Neural cell (in vitro differentiated cells): ENCODE data around the gene IFNK. TPM values are rescaled to one million over a fixed set of nuclear protein-coding genes. Genes with fewer than 3 reads are reported as not detected.

ENCODE experiments used
- H2AFZ ChIP-seq: fragments of 200-600, 300-800 bp; sonication (generic), shearing (Covaris generic); 2 replicates; pipeline ENCODE4 v1.6.0; 2014; ENCODE audit warnings: low read depth, mild to moderate bottlenecking, antibody characterized with exemption, low read length, moderate library complexity
- H3F3A ChIP-seq: fragments of 200-600 bp; shearing (Covaris generic); 2 replicates; pipeline ENCODE4 v1.6.1; 2016; ENCODE audit warnings: mild to moderate bottlenecking, moderate library complexity, mixed read lengths, antibody characterized with exemption, low read length; ENCODE audit not compliant: insufficient read depth, poor library complexity, severe bottlenecking
- H3K27ac ChIP-seq: fragments of 200-600, 300-800 bp; sonication (generic), shearing (Covaris generic); 2 replicates; pipeline ENCODE4 v1.5.1; 2014; ENCODE audit warnings: mild to moderate bottlenecking, low read length, moderate library complexity
- H3K27me3 ChIP-seq: fragments of 300-800, 200-600 bp; sonication (generic), shearing (Covaris generic); 2 replicates; pipeline ENCODE4 v1.6.0; 2014; ENCODE audit warnings: mild to moderate bottlenecking, low read depth, low read length, moderate library complexity; ENCODE audit not compliant: insufficient read depth
- H3K36me3 ChIP-seq: fragments of 300-800, 200-600 bp; sonication (generic), shearing (Covaris generic); 2 replicates; pipeline ENCODE4 v1.5.1; 2014; ENCODE audit warnings: mild to moderate bottlenecking, antibody characterized with exemption, low read length, moderate library complexity; ENCODE audit not compliant: insufficient read depth
- H3K4me2 ChIP-seq: fragments of 300-800, 200-600 bp; sonication (generic), shearing (Covaris generic); 2 replicates; pipeline ENCODE4 v1.6.0; 2014; ENCODE audit warnings: mild to moderate bottlenecking, low read length
- H3K4me3 ChIP-seq: fragments of 300-800, 200-600 bp; sonication (generic), shearing (Covaris generic); 2 replicates; pipeline ENCODE4 v1.5.1; 2014; ENCODE audit warnings: mild to moderate bottlenecking, low read length, moderate library complexity
- H3K79me2 ChIP-seq: fragments of 200-600 bp; shearing (Covaris generic); replicated peaks from 2 replicates; pipeline ENCODE4 v1.6.0; 2014; ENCODE audit warnings: mild to moderate bottlenecking, low read length, moderate library complexity; ENCODE audit not compliant: insufficient read depth
- H3K9ac ChIP-seq: fragments of 300-800, 200-600 bp; sonication (generic), shearing (Covaris generic); 2 replicates; pipeline ENCODE4 v1.6.1; 2016; ENCODE audit warnings: mild to moderate bottlenecking, low read length, mixed read lengths
- H3K9me2 ChIP-seq: fragments of 200-600 bp; shearing (Covaris generic); 2 replicates; pipeline ENCODE4 v1.6.1; 2016; ENCODE audit warnings: mild to moderate bottlenecking, low read length, mixed read lengths; ENCODE audit not compliant: insufficient read depth
- H3K9me3 ChIP-seq: fragments of 200-600, 300-800 bp; sonication (generic), shearing (Covaris generic); 2 replicates; pipeline ENCODE4 v1.6.1; 2016; ENCODE audit warnings: mild to moderate bottlenecking, mixed run types, low read length, moderate library complexity, mixed read lengths
- H4K20me1 ChIP-seq: fragments of 200-600 bp; shearing (Covaris generic); 2 replicates; pipeline ENCODE4 v1.6.1; 2016; ENCODE audit warnings: mild to moderate bottlenecking, mixed run types; ENCODE audit not compliant: insufficient read depth
- CTCF ChIP-seq: fragments of 450-650 bp; IDR thresholded peaks from 2 replicates; pipeline ENCODE4 v1.5.1; 2014; ENCODE audit warnings: antibody characterized with exemption, mild to moderate bottlenecking, moderate library complexity; ENCODE audit not compliant: poor library complexity, severe bottlenecking
- EP300 ChIP-seq: fragments of 450-650 bp; conservative IDR thresholded peaks from 2 replicates; pipeline ENCODE4 v1.6.1; 2014; ENCODE audit warnings: antibody characterized with exemption, mild to moderate bottlenecking, moderate library complexity; ENCODE audit not compliant: poor library complexity, severe bottlenecking
- EZH2 ChIP-seq: fragments of 200-600, 300-800 bp; shearing (Covaris generic), sonication (generic); IDR thresholded peaks from 2 replicates; pipeline ENCODE4 v1.6.1; 2014; ENCODE audit warnings: antibody characterized with exemption, low read length, borderline replicate concordance, mild to moderate bottlenecking; ENCODE audit not compliant: insufficient read depth, poor library complexity, severe bottlenecking
- MXI1 ChIP-seq: fragments of 450-650 bp; conservative IDR thresholded peaks from 2 replicates; pipeline ENCODE4 v1.6.1; 2014; ENCODE audit warnings: antibody characterized with exemption, mild to moderate bottlenecking; ENCODE audit not compliant: poor library complexity, severe bottlenecking
- POLR2AphosphoS5 ChIP-seq: IDR thresholded peaks from 2 replicates; pipeline ENCODE4 v1.6.1; 2012
- RAD21 ChIP-seq: fragments of 450-650 bp; conservative IDR thresholded peaks from 2 replicates; pipeline ENCODE4 v1.6.1; 2014; ENCODE audit warnings: antibody characterized with exemption, mild to moderate bottlenecking, moderate library complexity
- SMC3 ChIP-seq: fragments of 450-650 bp; conservative IDR thresholded peaks from 2 replicates; pipeline ENCODE4 v1.6.1; 2014; ENCODE audit warnings: antibody characterized with exemption, mild to moderate bottlenecking, moderate library complexity; ENCODE audit not compliant: poor library complexity
- TAF1 ChIP-seq: IDR thresholded peaks from 2 replicates; pipeline ENCODE4 v1.6.1; 2012; ENCODE audit warnings: low read depth
- polyA plus RNA-seq: library from polyadenylated mRNA; depleted of rRNA; stranded (reverse); fragments of >200 nt; gene quantifications from 2 replicates; pipeline ENCODE4 v1.2.3, GENCODE V29; 2014
- TF ChIP-seq, protein P1 (sequence below): IDR thresholded peaks from 2 replicates; pipeline ENCODE4 v1.6.1; 2012; ENCODE audit warnings: borderline replicate concordance

Gene IFNK
- polyA plus RNA-seq, 1 donor from 2014 or later: not detected

DNA sequence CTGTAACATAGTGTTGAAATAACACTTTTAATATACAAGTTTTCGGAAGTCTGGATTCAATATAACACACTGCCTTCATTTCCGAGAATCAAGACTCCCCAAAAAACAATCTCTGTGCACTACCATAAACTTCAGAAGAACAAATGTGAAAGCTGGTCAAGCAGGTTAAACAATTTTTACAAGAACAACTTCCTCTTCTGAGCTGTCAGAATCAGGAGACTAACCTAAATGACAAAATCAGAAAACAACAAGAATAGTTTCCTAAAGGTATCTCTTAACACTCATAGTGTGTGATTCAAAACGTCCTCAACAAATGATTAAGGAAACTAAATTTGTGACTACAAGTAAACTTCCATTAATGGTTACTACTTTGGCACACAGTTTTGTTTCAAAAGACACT lies 37.6 kb downstream of the IFNK start:
- H3K36me3 ChIP-seq: peaks cover 18% of the 10 kb centered on the region
- TF ChIP-seq RAD21 (no peak), MXI1 (no peak), POLR2AphosphoS5 (no peak), TAF1 (no peak), CTCF (no peak), SMC3 (no peak), EZH2 (no peak), EP300 (no peak)
- TF ChIP-seq, protein P1, sequence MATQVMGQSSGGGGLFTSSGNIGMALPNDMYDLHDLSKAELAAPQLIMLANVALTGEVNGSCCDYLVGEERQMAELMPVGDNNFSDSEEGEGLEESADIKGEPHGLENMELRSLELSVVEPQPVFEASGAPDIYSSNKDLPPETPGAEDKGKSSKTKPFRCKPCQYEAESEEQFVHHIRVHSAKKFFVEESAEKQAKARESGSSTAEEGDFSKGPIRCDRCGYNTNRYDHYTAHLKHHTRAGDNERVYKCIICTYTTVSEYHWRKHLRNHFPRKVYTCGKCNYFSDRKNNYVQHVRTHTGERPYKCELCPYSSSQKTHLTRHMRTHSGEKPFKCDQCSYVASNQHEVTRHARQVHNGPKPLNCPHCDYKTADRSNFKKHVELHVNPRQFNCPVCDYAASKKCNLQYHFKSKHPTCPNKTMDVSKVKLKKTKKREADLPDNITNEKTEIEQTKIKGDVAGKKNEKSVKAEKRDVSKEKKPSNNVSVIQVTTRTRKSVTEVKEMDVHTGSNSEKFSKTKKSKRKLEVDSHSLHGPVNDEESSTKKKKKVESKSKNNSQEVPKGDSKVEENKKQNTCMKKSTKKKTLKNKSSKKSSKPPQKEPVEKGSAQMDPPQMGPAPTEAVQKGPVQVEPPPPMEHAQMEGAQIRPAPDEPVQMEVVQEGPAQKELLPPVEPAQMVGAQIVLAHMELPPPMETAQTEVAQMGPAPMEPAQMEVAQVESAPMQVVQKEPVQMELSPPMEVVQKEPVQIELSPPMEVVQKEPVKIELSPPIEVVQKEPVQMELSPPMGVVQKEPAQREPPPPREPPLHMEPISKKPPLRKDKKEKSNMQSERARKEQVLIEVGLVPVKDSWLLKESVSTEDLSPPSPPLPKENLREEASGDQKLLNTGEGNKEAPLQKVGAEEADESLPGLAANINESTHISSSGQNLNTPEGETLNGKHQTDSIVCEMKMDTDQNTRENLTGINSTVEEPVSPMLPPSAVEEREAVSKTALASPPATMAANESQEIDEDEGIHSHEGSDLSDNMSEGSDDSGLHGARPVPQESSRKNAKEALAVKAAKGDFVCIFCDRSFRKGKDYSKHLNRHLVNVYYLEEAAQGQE: no peak

GRCh38 chr9:27563738-27564430 lies 39.8 kb downstream of the IFNK start:
- Histone ChIP-seq H3K36me3 (peaks cover 9% of the 10 kb centered on the region), H3K79me2 (peaks cover 13% of the 10 kb centered on the region), H3K4me3 (no peak overlapping the region), H3K27me3 (no peaks in the 10 kb centered on the region), H2AFZ (no peak overlapping the region), H4K20me1 (no peaks in the 10 kb centered on the region), H3K4me2 (no peak overlapping the region), H3K9ac (no peak overlapping the region), H3K9me2 (no peaks in the 10 kb centered on the region), H3K9me3 (no peaks in the 10 kb centered on the region), H3K27ac (no peak overlapping the region), H3F3A (no peaks in the 10 kb centered on the region)
- no peak for TF ChIP-seq TAF1
- no peak for TF ChIP-seq MXI1
- TF ChIP-seq SMC3: no peak
- no peak for TF ChIP-seq CTCF
- no peak for TF ChIP-seq POLR2AphosphoS5
- no peak for TF ChIP-seq RAD21
- TF ChIP-seq, protein P1: no peak
- TF ChIP-seq EZH2: no peak
- TF ChIP-seq EP300: no peak

More for the DNA sequence above, 37.6 kb downstream of the IFNK start:
- Histone ChIP-seq H2AFZ (no peak overlapping the region), H3K27ac (no peak overlapping the region), H3K9ac (no peak overlapping the region), H3K9me2 (no peaks in the 10 kb centered on the region), H4K20me1 (no peaks in the 10 kb centered on the region), H3K79me2 (no peaks in the 10 kb centered on the region), H3K9me3 (no peaks in the 10 kb centered on the region), H3K27me3 (no peaks in the 10 kb centered on the region), H3K4me3 (no peak overlapping the region), H3K4me2 (no peak overlapping the region), H3F3A (no peaks in the 10 kb centered on the region)
